Endometrium (tissue), 2 donors: Measurements from ENCODE around the gene RORC.
"Not testable (repeated sequence)": the region's sequence is repeated elsewhere in the genome, so short reads cannot be mapped to it uniquely, and the experiment has no call there.

Experiments used
- FAIRE-seq: peaks from 2 replicates; lab custom pipeline; 2012; peaks lifted over from hg19 to GRCh38; lab: Jason Lieb, UNC
- donor health status: control.
- donor health status: control.

RORC gene

GRCh38 chr1:151831605-151832004, at the start of gene RORC:
Gene RORC (minus strand): TSS chr1:151831802. CDS start chr1:151831764, 38 bp downstream.
- no peak for FAIRE-seq

- FAIRE-seq: no peak
Observed at GRCh38 chr1:151875419-151876097, 44.0 kb upstream of the RORC start.

GRCh38 chr1:151872776-151873175, 41.2 kb upstream of the RORC start:
- FAIRE-seq: not testable (repeated sequence)

- FAIRE-seq: no peak
Observed at GRCh38 chr1:151871284-151872030, 39.9 kb upstream of the RORC start.

- no peak for FAIRE-seq
Observed at GRCh38 chr1:151868486-151868885, 36.9 kb upstream of the RORC start.

- FAIRE-seq: no peak
Observed at GRCh38 chr1:151867765-151868411, 36.3 kb upstream of the RORC start.

GRCh38 chr1:151867321-151867720, 35.7 kb upstream of the RORC start:
- no peak for FAIRE-seq

GRCh38 chr1:151864411-151864810, 32.8 kb upstream of the RORC start:
- no peak for FAIRE-seq

- no peak for FAIRE-seq
Observed at GRCh38 chr1:151862604-151863003, 31.0 kb upstream of the RORC start.

- FAIRE-seq: no peak
Observed at GRCh38 chr1:151860504-151861187, 29.0 kb upstream of the RORC start.

GRCh38 chr1:151859891-151860293, 28.3 kb upstream of the RORC start:
- FAIRE-seq: no peak

- no peak for FAIRE-seq
Observed at GRCh38 chr1:151858886-151859665, 27.5 kb upstream of the RORC start.

- no peak for FAIRE-seq
Observed at GRCh38 chr1:151858030-151858746, 26.6 kb upstream of the RORC start.

GRCh38 chr1:151855933-151856332, 24.3 kb upstream of the RORC start:
- no peak for FAIRE-seq

GRCh38 chr1:151855516-151855915, 23.9 kb upstream of the RORC start:
- FAIRE-seq: not testable (repeated sequence)

- FAIRE-seq: no peak
Observed at GRCh38 chr1:151854658-151855057, 23.1 kb upstream of the RORC start.

- FAIRE-seq: no peak
Observed at GRCh38 chr1:151853411-151853943, 21.9 kb upstream of the RORC start, which contains the start of gene THEM5. Gene THEM5 (minus strand): TSS chr1:151853712. CDS start chr1:151853565, 147 bp downstream.

GRCh38 chr1:151852733-151853132, 21.1 kb upstream of the RORC start:
- no peak for FAIRE-seq

- FAIRE-seq: no peak
Observed at GRCh38 chr1:151851886-151852285, 20.3 kb upstream of the RORC start.

GRCh38 chr1:151849871-151850270, 18.3 kb upstream of the RORC start:
- FAIRE-seq: no peak

GRCh38 chr1:151849126-151849525, 17.5 kb upstream of the RORC start:
- no peak for FAIRE-seq
